UCSD-AML1 (cell line): ENCODE results near the gene PPP2CA.
"Not testable (repeated sequence)": the region's sequence is repeated elsewhere in the genome, so short reads cannot be mapped to it uniquely, and the experiment has no call there.

Experiments used
- DNase-seq: peaks from one replicate; lab custom pipeline; 2025; ENCODE audit not compliant: unreplicated experiment; lab: John Stamatoyannopoulos, UW

PPP2CA gene

DNA sequence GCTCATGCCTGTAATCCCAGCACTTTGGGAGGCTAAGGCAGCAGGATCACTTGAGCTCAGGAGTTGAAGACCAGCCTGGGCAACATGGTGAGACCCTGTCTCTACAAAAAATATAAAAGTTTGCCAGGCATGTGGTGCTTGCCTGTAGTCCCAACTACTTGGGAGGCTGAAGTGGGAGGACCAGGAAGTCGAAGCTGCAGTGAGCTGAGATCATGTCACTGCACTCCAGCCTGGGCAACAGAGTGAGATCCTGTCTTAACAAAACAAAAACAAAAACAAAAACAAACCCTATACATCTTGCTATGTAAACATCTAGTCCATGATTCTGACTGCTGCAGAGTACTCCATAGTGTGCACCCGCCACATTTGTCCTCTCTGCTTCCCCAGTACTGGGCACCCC is 19.8 kb upstream of the PPP2CA start:
- no peak for DNase-seq

DNA sequence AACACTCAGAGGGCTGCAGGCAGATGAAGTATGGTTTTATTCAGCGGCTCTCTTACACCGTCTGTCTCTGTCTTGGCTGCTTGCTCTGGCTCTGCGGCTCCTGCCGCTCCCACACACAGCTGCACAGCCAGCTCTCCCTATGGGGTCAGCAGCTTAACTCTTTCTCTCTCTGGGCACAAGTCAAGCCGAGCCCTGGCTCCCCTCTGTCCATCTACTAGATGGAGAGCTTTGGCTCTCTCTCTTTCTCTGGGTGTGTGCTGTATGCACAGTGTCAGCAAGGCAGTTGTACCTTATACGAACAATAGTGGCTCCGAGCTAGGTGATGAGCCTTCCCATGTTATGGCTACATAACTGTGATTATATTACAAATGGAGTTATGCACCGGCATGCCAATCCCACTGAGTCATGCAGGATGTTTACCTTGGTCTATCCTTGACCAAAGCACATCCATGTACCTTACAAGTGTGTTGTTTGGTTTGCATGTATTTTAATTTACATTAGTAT is 19.3 kb upstream of the PPP2CA start:
- DNase-seq = no peak

DNA sequence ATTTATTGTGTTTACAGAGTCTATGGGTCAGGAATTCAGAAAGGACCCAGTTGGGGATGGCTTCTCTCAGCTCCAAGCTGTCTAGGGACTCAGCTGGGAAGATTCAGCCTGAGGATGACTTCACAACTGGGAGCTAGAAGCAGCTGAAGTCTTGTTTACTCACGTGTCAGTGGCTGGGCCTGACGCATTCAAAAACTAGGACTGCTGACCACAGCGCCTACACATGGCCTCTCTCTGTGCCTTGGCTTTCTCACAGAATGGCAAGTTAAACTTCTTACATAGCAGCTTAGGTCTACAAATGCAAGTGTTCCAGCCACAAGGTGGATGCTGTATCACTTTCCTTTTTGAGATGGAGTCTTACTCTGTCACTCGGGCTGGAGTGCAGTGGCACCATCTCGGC is 16.3 kb upstream of the PPP2CA start:
- no peak for DNase-seq

DNA sequence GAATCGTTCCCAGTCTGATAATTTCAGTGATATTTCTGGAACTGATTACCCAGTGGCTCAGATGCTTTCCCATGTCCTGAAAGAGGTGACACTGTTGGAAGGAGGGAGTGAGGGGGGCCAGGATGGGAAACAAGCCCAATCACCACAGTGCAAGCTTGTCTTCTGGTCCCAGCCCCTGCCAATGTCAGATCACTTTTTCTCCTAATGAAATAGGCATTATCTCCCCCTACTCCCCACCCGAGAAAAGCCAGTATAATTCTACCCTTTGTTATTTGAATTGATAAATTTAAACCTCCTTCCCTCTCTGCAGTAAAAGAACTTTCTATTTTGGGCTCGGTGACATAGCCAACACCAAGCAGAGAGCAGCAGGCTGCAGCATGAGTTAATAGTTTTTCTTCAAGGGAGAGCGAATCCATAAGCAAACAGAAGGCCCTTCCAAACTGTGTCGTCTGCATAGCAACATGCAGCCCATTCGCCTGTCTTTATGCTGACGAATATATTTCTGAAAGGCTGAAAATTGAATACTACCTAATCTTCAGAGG is 14.6 kb upstream of the PPP2CA start:
- DNase-seq = no peak

DNA sequence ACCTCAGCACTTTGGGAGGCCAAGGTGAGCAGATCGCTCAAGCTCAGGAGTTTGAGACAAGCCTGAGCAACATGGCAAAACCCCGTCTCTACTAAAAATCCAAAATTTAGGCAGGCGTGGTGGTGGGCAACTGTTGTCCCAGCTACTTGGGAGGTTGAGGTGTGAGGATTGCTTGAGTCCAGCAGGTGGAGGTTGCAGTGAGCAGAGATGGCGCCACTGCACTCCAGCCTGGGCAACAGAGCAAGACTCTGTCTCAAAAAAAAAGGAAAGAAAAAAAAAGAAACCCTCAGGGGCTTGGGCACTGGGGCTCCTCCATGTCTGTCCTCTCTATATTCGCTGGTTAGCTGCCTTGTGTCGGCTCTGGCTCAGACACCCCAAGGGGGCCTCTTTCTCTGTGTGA is 10.9 kb upstream of the PPP2CA start:
- no peak for DNase-seq

DNA sequence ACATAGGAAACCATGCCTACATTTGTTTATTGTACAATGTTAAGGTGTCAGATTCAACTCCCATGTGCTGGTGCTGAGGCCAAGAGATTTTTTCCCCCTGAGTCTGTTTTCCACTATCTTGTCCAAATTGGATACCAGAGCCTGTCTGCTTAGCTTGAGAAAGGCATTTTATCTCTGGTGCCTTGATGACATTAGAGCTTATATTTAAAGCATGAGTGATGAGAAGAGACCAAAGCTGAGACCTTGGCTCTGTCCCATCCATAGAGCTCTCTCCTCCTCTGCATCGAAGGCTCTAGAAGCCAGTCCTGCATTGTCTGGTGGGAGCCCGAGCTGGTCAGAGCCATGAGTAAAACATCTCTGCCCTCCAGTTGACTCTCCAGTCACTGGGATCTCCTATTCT is 10.4 kb upstream of the PPP2CA start:
- no peak for DNase-seq

DNA sequence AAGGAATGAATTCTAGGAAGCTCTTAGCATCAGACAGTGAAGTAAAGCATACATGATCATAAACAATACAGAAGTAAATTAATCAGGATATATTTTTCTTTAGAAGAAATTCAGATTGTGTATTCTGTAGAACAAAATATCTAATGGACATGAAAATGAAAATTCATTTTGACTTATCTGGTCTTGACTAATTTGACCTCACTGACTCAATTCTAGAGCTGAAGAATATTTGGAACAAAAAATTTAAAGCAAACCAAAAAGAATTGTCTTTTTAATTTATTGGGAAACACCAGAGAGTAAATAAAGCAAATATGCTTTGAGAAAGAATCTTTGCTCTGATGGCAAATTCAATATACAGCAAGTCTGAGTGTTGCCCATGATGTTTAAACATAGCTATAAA is 2.8 kb upstream of the PPP2CA start:
- DNase-seq = no peak

DNA sequence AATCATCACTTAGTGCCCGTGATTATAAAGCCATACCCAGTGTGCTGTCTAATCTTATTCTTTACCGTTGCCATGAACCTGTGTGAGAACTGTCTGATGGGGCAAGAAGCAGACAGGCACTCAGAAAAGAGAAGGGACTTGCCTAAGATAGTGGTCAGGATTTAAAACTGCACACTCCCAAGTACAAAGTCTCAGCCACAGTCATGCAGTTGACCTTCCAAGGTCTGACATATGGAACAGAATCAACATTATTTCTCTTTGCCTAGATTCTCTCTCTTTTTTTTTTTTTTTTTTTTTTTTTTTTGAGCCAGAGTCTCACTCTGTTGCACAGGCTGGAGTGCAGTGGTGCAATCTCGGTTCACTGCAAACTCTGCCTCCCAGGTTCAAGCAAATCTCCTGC is 1.9 kb upstream of the PPP2CA start:
- DNase-seq = no peak

DNA sequence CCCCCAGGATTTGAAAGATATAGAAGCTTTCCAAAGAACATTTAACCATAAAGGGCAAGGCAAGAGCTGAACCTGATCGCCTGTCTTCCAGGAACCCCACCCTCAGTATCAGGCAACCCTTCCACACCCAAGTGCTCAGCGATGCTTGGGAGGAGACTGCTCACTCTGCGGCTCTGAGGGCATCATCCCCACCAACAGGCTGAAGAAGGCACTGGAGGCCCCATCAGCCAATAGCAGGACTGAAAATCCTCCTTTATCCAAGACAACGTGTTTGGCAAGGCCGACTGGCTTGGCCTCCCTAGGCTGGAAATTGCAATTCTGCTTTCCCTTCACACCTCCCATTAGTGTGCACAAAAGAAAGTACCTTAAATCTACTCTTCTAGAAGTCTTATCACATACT is 1.4 kb upstream of the PPP2CA start:
- DNase-seq = no peak

DNA sequence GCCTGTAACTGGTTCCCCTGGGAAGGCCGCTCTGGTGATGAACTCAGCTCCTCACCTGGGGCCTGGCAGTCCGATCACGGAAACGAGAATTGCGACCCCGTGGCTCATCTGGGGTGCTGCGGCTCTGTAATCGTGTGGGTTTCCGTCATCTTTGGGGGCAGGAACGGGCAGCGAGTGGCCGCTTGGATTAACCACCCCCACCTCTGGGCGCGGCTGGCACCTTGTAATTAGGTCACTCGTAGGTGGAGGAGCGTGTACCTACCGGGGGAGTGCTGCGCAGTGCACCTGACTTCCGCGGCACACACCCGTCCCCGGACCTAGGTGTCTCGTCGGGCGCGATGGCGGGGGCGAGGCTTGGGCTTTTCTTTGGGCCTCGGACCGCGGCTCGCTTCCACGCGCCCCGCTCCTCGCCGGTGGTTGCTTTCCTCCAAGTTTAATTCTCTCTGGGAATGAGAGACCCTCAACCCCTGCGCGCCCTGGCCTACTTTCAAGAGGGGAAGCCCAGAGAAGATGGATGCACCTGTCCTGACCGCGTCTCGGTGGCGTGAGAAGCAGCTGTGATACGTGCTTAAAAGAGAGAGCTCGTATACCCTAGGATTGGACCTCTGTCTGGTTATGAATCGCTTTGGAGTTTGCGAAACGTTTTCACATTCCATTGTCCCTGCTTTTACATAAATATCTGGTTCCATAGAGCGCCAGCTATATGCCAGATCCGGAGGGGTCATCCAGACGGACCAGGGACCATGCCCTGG is 744 bp upstream of the PPP2CA start:
- no peak for DNase-seq

DNA sequence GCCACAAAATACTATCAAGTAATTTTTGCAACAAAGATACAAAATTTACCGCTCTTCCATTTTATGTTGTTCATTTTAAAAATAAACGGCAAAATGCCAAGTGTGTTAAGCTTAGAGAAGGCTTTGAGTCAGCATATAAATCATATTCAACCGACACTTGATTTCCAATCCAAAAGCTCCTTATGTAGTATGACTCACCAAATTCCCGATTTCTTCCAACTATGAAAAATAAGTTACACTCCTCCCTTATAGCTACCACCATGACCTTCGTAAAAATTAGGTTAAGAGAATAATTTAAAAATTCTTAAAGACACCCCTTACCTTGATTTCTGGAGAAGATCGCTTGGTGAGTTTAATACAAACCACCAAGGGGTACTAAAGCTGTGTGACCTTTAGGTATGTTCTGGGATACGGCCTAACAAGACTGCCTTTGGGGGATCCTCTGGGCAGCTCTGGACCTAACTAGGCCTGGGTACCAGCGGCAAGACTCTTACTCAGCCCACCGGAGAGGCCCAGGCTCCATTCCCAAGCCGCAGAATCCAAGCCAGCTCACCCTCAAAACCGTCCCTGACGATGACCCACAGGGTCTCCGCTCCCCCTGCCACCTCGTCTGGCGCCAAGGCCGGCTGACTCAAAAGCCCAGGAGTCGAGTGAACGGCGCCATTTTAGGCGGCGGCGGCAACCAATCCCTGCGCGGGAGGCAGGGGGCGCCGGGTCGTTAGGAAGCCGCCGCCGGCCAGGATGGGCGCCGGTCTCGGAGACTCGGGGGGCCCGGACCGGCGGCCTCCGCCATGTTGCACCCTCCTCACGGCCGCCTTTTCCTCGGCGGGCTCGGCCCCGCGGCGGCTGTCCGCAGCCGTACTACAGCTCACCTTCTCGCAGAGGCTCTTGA is 739 bp downstream of the PPP2CA start:
- DNase-seq = peak; percentile 71

DNA sequence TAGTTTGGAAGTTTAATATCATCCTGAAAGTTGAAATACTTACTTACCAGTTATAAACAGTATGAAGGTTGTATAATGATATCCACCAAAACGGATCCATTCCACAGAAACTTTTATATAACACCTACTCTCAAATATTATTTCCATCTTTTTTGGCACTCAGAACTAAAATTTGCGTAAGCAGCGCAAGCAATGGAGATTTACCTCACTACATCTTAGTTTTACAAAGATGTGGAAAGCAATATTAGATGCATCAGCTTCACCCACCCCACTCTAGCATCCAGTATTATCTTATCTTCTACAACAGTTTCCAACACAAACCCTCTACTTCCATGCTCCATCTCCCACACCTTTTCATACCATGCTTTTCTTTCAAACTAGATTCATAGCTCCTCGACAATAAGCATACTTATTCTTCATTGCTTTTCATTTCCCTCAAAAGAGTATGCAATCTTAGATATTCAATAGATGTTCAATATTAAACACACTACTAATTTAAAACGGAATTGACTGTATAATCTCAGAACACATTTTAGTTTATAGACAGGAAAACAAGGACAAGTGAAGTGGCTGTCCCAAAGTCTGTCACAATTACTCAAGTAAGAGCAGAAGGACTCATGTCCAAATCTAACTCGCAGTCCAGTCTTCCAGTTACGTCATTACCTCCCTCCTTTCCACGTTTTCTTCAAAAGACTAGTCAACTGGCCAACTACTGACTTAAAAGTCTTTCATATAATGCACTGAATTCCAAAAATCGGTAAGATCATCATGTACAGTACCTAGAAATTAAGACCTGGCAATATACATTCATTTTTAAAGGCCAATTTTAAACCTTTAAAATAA is 2.2 kb downstream of the PPP2CA start:
- no peak for DNase-seq

DNA sequence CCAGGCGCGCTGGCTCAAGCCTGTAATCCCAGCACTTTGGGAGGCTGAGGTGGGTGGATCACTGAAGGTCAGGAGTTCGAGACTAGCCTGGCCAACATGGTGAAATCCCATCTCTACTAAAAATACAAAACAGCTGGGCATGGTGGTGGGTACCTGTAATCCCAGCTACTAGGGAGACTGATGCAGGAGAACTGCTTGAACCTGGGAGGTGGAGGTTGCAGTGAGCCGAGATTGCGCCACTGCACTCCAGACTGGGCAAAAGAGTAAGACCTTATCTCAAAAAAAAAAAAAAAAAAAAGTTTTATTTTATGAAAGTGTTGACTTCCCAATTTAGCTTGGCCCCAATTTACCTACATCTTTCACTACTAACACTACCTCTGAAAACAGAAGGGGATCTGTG is 4.2 kb downstream of the PPP2CA start:
- not testable (repeated sequence) for DNase-seq

DNA sequence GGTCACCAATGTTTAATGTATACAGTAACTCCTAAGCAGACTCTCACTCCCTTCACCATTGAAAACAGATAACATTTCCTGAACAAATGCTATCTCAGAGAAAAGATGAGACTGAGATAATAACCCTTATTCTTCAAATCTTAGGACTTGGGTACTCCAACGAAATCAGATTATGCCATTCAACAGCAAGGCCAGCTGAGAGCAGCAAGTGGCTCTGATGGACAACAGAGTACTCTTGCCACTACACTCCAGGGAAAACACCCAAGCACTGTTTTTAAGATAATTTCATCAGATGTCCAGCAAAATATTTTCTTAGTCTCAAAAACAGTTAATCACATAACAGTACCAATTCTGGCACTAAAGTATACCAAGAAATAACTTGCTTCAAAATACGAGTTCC is 10.1 kb downstream of the PPP2CA start:
- DNase-seq = no peak

DNA sequence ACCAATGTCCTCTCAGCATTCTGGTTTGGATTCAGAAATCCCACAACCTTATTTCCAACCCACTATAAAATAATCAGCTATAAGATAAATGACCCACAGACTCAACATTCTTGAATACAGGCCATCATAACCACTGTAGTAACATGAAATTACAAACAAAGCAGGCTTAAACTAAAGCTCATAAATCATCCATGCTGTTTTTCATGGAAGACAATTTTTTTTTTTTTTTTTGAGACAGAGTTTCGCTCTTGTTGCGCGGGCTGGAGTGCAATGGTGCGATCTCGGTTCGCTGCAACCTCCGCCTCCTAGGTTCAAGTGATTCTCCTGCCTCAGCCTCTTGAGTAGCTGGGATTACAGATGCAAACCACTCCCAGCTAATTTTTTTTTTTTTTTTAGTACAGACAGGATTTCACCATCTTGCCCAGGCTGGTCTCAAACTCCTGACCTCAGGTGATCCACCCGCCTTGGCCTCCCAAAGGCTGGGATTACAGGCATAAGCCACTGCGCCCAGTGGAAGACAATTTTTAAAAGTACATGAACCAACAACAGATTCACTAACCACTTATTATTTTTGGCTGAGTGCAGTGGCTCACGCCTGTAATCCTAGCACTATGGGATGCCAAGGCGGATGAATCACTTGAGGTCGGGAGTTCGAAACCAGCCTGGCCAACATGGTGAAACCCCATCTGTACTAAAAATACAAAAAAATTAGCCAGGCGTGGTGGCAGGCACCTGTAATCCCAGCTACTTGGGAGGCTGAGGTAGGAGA is 14.4 kb downstream of the PPP2CA start:
- DNase-seq = not testable (repeated sequence)

DNA sequence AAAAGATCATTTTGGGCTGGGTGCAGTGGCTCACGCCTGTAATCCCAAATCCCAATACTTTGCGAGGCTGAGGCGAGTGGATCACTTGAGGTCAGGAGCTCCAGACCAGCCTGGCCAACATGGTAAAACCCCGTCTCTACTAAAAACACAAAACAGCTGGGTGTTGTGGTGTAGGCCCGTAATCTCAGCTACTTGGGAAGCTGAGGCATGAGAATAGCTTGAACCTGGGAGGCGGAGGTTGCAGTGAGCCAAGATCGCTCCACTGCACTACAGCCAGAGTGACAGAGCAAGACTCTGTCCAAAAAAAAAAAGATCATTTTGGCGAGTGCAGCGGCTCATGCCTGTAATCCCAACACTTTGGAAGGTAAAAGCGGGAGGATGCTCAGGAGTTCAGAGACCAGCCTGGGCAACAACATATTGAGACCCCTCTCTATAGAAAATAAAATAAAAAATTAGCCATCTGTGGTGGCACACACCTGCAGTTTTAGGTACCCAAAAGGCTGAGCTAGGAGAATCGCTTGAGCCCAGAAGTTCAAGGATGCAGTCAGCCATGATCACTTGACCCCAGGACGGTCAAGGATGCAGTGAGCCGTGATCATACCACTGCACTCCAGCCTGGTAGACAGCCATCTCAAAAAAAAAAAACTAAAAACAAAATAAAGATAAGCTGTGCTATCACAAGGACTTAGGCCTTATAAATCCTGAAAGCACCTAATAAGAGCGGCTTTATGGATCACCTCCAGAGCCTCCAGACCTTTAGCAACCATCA is 16.2 kb downstream of the PPP2CA start:
- DNase-seq = no peak

DNA sequence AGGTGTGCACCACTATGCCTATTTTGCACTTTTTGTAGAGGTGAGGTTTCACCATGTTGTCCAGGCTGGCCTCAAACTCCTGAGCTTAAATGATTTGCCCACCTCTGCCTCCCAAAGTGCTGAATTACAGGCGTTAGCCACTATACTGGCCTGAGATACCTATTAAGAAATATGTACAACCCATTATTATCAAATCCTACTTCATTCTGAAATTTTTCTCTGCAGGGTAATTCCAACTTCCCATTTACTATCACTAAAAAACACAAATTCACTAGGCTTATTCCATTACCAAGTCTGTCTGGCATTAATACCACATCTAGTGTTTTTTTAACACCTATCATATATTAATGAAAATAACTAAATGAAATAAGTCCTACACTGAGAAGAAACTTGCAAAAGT is 18.2 kb downstream of the PPP2CA start:
- no peak for DNase-seq

DNA sequence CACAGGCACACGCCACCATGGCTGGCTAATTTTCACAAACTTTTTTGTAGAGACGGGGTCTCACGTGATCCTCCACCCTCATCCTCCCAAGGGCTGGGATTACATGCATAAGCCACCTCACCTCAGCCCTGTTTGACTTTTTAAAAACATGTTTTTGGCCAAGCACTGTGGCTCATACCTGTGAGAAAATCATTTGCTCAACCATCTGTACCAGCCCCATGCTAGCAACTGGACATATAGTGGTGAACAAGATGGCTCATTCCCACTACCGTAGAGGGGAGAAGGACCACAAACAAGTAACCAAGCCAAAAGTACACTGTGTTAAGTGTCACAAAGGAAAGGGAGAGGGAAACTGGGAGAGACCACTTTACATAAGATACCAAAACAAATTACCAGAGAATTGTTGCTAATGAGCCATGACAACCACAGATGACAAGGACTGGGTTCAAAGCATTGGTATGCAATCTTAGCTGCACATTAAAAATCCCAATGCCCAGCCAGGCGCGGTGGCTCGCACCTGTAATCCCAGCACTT is 19.2 kb downstream of the PPP2CA start:
- no peak for DNase-seq

DNA sequence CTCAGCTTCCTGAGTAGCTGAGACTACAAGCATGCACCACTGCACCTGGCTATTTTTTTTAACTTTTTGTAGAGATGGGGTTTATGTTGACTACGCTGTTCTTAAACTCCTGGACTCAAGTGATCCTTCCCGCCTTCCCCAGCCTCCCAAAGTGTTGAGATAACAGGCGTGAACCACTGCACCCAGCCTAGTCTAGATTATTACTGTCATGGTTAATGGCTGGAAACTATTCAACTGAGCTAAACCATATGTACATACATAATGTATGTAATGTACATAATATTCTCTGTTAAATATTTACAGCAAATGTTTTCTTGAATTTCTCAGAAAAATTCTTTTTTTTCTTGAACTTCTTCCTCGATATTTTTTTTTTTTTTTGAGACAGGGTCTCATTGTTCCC is 21.3 kb downstream of the PPP2CA start:
- no peak for DNase-seq
